ENCODE results near the gene CANT1. TPM values are rescaled to one million over a fixed set of nuclear protein-coding genes. Genes with fewer than 3 reads are reported as not detected.

CANT1 gene
- total RNA-seq, 4 donors from 2014 or later = 9.2 to 40.6 (median 21.5) TPM

DNA sequence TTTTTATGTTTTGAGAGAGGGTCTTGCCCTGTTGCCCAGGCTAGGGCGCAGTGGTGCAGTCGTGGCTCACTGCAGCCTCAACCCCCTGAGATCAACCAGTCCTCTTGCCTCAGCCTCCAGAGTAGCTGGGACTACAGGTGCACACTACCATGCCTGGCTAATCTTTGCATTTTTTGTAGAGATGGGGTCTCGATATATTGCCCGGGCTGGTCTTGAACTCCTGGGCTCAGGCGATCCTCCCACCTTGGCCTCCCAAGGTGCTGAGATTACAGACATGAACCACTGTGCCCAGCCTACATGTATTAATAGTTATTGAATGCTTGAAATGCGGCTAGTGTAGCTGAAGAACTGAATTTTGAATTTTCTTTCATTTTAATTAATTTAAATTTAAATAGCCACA lies 26.6 kb upstream of the CANT1 start:
- Histone ChIP-seq H3K27me3 (no peaks in the 10 kb centered on the region), H3K9me3 (no peaks in the 10 kb centered on the region), H3K27ac (peak overlapping the region in 1 of 2 donors; percentile 49), H3K36me3 (no peaks in the 10 kb centered on the region), H3K4me3 (no peak overlapping the region), H3K4me1 (no peaks in the 10 kb centered on the region)
- no peak for TF ChIP-seq POLR2A (IDR thresholded peaks at IDR 0.05)
- TF ChIP-seq, protein P1, sequence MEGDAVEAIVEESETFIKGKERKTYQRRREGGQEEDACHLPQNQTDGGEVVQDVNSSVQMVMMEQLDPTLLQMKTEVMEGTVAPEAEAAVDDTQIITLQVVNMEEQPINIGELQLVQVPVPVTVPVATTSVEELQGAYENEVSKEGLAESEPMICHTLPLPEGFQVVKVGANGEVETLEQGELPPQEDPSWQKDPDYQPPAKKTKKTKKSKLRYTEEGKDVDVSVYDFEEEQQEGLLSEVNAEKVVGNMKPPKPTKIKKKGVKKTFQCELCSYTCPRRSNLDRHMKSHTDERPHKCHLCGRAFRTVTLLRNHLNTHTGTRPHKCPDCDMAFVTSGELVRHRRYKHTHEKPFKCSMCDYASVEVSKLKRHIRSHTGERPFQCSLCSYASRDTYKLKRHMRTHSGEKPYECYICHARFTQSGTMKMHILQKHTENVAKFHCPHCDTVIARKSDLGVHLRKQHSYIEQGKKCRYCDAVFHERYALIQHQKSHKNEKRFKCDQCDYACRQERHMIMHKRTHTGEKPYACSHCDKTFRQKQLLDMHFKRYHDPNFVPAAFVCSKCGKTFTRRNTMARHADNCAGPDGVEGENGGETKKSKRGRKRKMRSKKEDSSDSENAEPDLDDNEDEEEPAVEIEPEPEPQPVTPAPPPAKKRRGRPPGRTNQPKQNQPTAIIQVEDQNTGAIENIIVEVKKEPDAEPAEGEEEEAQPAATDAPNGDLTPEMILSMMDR (IDR thresholded peaks at IDR 0.05) = no peak
- intact Hi-C loops (cut with DNase I; ENCODE audit: low total_unique reads) = no loop called here
- no peak for DNase-seq

DNA sequence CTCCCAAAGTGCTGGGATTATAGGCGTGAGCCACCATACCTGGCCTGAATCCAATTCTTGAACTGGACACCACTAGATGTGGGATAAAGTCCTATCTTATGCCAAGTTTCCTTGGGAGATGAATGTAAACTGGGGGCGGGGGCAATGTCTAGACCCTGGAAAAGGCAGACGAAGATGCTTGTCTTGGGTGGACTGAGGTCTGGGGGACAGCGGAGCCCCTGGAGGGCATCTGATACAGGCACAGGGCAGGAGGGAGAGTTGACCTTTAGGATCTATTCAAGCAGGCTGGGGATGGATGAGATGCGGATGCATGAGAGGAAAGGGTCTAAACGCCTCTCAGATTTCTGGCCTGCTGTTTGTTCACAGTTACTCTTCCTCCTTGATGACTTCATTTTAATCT lies 26.1 kb upstream of the CANT1 start:
- Histone ChIP-seq H3K27ac (no peak overlapping the region), H3K36me3 (no peaks in the 10 kb centered on the region), H3K4me3 (no peak overlapping the region), H3K27me3 (no peaks in the 10 kb centered on the region), H3K4me1 (no peaks in the 10 kb centered on the region), H3K9me3 (no peaks in the 10 kb centered on the region)
- no peak for TF ChIP-seq POLR2A (IDR thresholded peaks at IDR 0.05)
- TF ChIP-seq, protein P1 (IDR thresholded peaks at IDR 0.05) = no peak
- intact Hi-C loops (cut with DNase I; ENCODE audit: low total_unique reads) = no loop called here
- DNase-seq = no peak

GRCh38 chr17:79034931-79035485 lies 25.4 kb upstream of the CANT1 start:
- intact Hi-C loops (cut with DNase I; ENCODE audit: low total_unique reads) = no loop called here
- peak in 1 of 2 donors; percentile 3 for DNase-seq
- Histone ChIP-seq H3K9me3 (no peaks in the 10 kb centered on the region), H3K27ac (no peak overlapping the region), H3K27me3 (no peaks in the 10 kb centered on the region), H3K4me1 (no peaks in the 10 kb centered on the region), H3K36me3 (no peaks in the 10 kb centered on the region), H3K4me3 (no peak overlapping the region)
- TF ChIP-seq POLR2A (IDR thresholded peaks at IDR 0.05) = no peak
- TF ChIP-seq, protein P1 (IDR thresholded peaks at IDR 0.05) = no peak

- no peaks in the 10 kb centered on the region for H3K36me3 ChIP-seq
- intact Hi-C loops (cut with DNase I; ENCODE audit: low total_unique reads) = no loop called here
- no peaks in the 10 kb centered on the region for H3K27me3 ChIP-seq
- no peak overlapping the region for H3K27ac ChIP-seq
- TF ChIP-seq POLR2A (IDR thresholded peaks at IDR 0.05) = no peak
- TF ChIP-seq, protein P1 (IDR thresholded peaks at IDR 0.05) = no peak
- peak in 1 of 2 donors; percentile 29 for DNase-seq
- no peaks in the 10 kb centered on the region for H3K4me1 ChIP-seq
- no peak overlapping the region for H3K4me3 ChIP-seq
- no peaks in the 10 kb centered on the region for H3K9me3 ChIP-seq
Measured at GRCh38 chr17:79033741-79034501, 24.4 kb upstream of the CANT1 start.

DNA sequence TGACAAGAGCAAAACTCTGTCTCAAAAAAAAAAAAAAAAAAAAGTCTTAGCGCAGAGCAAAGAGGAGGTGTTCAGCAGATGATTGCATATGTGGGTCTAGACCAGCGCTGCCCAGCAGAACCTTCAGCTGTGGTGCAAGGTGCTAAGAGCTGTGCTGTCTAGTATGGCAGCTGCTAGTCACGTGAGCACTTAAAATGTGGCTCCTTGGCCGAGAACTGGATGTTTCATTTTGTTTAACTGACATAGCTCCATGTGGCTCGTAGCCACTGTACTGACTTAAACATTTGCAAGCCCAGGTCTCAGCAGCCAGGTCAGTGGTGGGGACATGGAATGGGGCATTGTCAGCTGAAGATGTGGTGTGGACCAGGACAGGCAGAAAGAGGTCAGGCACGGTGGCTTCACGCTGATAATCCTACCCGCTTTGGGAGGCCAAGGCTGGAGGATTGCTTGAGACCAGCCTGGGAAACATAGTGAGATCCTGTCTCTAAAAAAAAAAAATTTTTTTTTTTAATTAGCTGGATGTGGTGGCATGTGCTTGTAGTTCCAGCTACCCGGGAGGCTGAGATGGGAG lies 23.6 kb upstream of the CANT1 start:
- H3K9me3 ChIP-seq = no peaks in the 10 kb centered on the region
- intact Hi-C loops (cut with DNase I; ENCODE audit: low total_unique reads) = no loop called here
- H3K27ac ChIP-seq = no peak overlapping the region
- no peaks in the 10 kb centered on the region for H3K36me3 ChIP-seq
- DNase-seq = peak in 1 of 2 donors; percentile 4
- no peak overlapping the region for H3K4me3 ChIP-seq
- no peaks in the 10 kb centered on the region for H3K27me3 ChIP-seq
- TF ChIP-seq POLR2A (IDR thresholded peaks at IDR 0.05) = no peak
- TF ChIP-seq, protein P1 (IDR thresholded peaks at IDR 0.05) = no peak
- no peaks in the 10 kb centered on the region for H3K4me1 ChIP-seq
